ENCODE measurements around the gene PHLDB1.
A peak's percentile ranks its signal among the peaks of the same experiment; 100 is the strongest.

PHLDB1 gene

GRCh38 chr11:118570787-118571186, 36.6 kb upstream of the PHLDB1 start:
- TF ChIP-seq ZBTB7A (IDR thresholded peaks at IDR 0.05; ENCODE audit: low read depth) (no peak), EP300 (IDR thresholded peaks at IDR 0.05; ENCODE audit: borderline replicate concordance) (no peak), MAX (IDR thresholded peaks at IDR 0.05) (no peak), FOXM1 (IDR thresholded peaks at IDR 0.05; ENCODE audit: borderline replicate concordance, low read depth) (no peak), EGR1 (IDR thresholded peaks at IDR 0.05) (no peak), CEBPB (IDR thresholded peaks at IDR 0.05) (no peak), RAD21 (IDR thresholded peaks at IDR 0.05; ENCODE audit: low read depth) (no peak), CREB1 (IDR thresholded peaks at IDR 0.05; ENCODE audit: low read depth) (no peak)

DNA sequence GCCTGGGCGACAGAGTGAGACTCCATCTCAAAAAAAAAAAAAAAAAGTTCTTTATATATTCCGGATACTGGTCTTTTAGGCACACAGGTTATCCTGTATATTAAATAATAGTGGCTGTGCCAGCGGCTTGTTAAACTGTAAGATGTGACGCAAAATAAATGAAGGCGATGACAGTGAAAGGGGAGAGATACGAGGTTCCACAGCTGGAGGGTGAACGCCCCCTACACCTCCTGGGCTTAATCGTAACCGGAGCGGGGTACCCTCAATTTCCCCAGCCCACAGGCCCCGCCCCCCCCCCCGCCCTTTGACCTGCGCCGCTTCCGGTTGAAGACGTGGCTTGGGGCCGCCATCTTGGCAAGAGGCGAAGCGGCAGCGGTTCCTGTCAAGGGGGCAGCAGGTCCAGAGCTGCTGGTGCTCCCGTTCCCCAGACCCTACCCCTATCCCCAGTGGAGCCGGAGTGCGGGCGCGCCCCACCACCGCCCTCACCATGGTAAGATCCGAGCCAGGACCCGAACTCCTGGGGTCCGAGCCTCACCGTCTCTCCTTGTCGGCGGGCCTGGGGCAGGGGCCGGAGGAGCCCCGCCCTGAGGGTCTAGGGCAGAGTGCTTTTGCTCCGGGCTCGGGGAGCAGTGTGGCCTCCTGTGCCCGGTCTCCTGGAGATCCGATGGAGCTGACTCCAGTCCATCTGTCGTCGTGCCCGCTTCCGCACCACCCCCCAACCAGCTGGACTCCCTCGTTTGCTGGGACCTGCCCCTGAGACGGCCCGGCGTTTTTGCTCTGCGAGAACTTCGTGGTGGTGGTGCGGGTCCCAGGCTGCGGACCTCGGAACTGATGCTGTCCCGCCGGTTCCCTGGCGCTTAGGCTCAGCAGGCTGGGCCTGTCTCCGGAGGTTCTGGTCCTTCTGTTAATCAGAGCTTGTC, 35.1 kb upstream of the PHLDB1 start, which contains the start of gene ARCN1:
Gene ARCN1 (plus strand): TSS at position 349 of the 920 bp plus-strand sequence. CDS start 139 bp downstream, at position 488.
- TF ChIP-seq YY1 (IDR thresholded peaks at IDR 0.05; ENCODE audit: low read depth) (peak; percentile 93), ZBTB7A (IDR thresholded peaks at IDR 0.05; ENCODE audit: low read depth) (no peak), EGR1 (IDR thresholded peaks at IDR 0.05) (no peak), TAF1 (IDR thresholded peaks at IDR 0.05; ENCODE audit: low read depth) (peak; percentile 80), CREB1 (IDR thresholded peaks at IDR 0.05; ENCODE audit: low read depth) (0 out of 2 replicates have a peak, but pooled peaks have one; percentile 18), NFIC (IDR thresholded peaks at IDR 0.05) (0 out of 2 replicates have a peak, but pooled peaks have one; percentile 5), USF1 (IDR thresholded peaks at IDR 0.05) (no peak), EP300 (IDR thresholded peaks at IDR 0.05; ENCODE audit: borderline replicate concordance) (no peak), REST (IDR thresholded peaks at IDR 0.05; ENCODE audit: low read depth) (no peak)

DNA sequence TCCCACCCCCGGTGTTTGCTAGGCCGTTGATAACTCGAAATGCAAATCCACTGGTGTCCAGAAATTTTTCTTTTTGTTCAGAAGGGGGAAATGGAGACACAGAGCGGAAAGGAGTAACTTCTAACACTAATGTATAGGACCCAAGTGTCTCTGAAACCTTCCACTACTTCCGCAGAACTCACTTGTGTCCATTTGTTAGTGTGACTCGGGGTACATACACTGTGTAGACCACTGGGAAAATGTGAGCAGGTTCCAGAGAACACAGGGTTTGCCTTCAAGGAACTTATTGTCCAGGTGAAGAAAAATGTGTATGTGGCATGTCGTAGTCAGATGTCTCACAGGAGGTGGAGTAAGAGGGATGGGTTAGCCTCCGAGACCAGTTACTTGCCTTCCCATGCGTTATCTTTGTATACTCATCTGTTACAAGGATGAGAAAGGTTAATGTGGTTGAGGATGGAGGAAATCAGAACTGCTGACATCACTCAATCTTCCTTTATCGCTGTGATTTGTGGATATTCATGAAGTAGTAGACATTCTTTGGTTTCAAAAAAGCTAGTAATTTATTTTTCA, 34.3 kb upstream of the PHLDB1 start:
- TF ChIP-seq CREB1 (IDR thresholded peaks at IDR 0.05; ENCODE audit: low read depth) = no peak
- no peak for TF ChIP-seq FOXM1 (IDR thresholded peaks at IDR 0.05; ENCODE audit: borderline replicate concordance, low read depth)
- TF ChIP-seq YY1 (IDR thresholded peaks at IDR 0.05; ENCODE audit: low read depth) = no peak
- no peak for TF ChIP-seq MAX (IDR thresholded peaks at IDR 0.05)
- TF ChIP-seq NFIC (IDR thresholded peaks at IDR 0.05) = no peak
- TF ChIP-seq REST (IDR thresholded peaks at IDR 0.05; ENCODE audit: low read depth) = no peak
- TF ChIP-seq TCF12 (IDR thresholded peaks at IDR 0.05; ENCODE audit: low read depth) = no peak
- no peak for TF ChIP-seq EGR1 (IDR thresholded peaks at IDR 0.05)
- no peak for TF ChIP-seq RAD21 (IDR thresholded peaks at IDR 0.05; ENCODE audit: low read depth)
- TF ChIP-seq TAF1 (IDR thresholded peaks at IDR 0.05; ENCODE audit: low read depth) = no peak
- no peak for TF ChIP-seq TEAD4 (IDR thresholded peaks at IDR 0.05)
- TF ChIP-seq USF1 (IDR thresholded peaks at IDR 0.05) = no peak
- TF ChIP-seq CEBPB (IDR thresholded peaks at IDR 0.05) = no peak
- no peak for TF ChIP-seq EP300 (IDR thresholded peaks at IDR 0.05; ENCODE audit: borderline replicate concordance)

GRCh38 chr11:118574636-118575035, 32.8 kb upstream of the PHLDB1 start:
- TF ChIP-seq USF1 (IDR thresholded peaks at IDR 0.05) = no peak
- no peak for TF ChIP-seq TCF12 (IDR thresholded peaks at IDR 0.05; ENCODE audit: low read depth)
- TF ChIP-seq NFIC (IDR thresholded peaks at IDR 0.05) = no peak
- no peak for TF ChIP-seq CREB1 (IDR thresholded peaks at IDR 0.05; ENCODE audit: low read depth)
- TF ChIP-seq MAX (IDR thresholded peaks at IDR 0.05) = no peak
- no peak for TF ChIP-seq EP300 (IDR thresholded peaks at IDR 0.05; ENCODE audit: borderline replicate concordance)

DNA sequence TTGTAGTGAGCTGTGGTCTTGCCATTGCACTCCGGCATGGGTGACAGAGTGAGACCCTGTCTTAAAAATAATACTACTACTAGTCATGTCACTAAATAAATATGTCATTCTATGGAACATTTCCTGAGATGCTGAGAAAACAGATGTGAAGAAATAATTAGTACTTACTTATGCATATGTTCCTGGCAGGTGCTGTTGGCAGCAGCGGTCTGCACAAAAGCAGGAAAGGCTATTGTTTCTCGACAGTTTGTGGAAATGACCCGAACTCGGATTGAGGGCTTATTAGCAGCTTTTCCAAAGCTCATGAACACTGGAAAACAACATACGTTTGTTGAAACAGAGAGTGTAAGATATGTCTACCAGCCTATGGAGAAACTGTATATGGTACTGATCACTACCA, 26.4 kb upstream of the PHLDB1 start:
- TF ChIP-seq FOXM1 (IDR thresholded peaks at IDR 0.05; ENCODE audit: borderline replicate concordance, low read depth) = no peak
- no peak for TF ChIP-seq NFIC (IDR thresholded peaks at IDR 0.05)
- no peak for TF ChIP-seq USF1 (IDR thresholded peaks at IDR 0.05)
- TF ChIP-seq TEAD4 (IDR thresholded peaks at IDR 0.05) = no peak
- no peak for TF ChIP-seq EP300 (IDR thresholded peaks at IDR 0.05; ENCODE audit: borderline replicate concordance)
- no peak for TF ChIP-seq CEBPB (IDR thresholded peaks at IDR 0.05)
- no peak for TF ChIP-seq RAD21 (IDR thresholded peaks at IDR 0.05; ENCODE audit: low read depth)
- TF ChIP-seq TAF1 (IDR thresholded peaks at IDR 0.05; ENCODE audit: low read depth) = no peak
- TF ChIP-seq ZBTB7A (IDR thresholded peaks at IDR 0.05; ENCODE audit: low read depth) = no peak
- TF ChIP-seq YY1 (IDR thresholded peaks at IDR 0.05; ENCODE audit: low read depth) = no peak
- no peak for TF ChIP-seq EGR1 (IDR thresholded peaks at IDR 0.05)
- TF ChIP-seq REST (IDR thresholded peaks at IDR 0.05; ENCODE audit: low read depth) = no peak
- TF ChIP-seq MAX (IDR thresholded peaks at IDR 0.05) = no peak
- no peak for TF ChIP-seq TCF12 (IDR thresholded peaks at IDR 0.05; ENCODE audit: low read depth)
- no peak for TF ChIP-seq CREB1 (IDR thresholded peaks at IDR 0.05; ENCODE audit: low read depth)
